Esophagus muscularis mucosa (tissue), 4 donors: ENCODE measurements around the gene CSK. TPM values are rescaled to one million over a fixed set of nuclear protein-coding genes. Genes with fewer than 3 reads are reported as not detected.

Experiments used
- DNase-seq: peaks from one replicate; pipeline ENCODE4 v3.0.0-alpha.2; 2017; ENCODE audit errors: extremely low spot score
- H3K27ac ChIP-seq, 4 donors: fragments of 200-600 bp; sonication (generic); replicated peaks in 1 of 4; 1 replicate in 3 of 4; 2 replicates in 1 of 4; pipeline ENCODE4 v1.5.1; 2016 to 2019; ENCODE audit warnings: mild to moderate bottlenecking in 1 of 4
- H3K27me3 ChIP-seq, 4 donors: fragments of 200-600 bp; sonication (generic); one replicate each; pipeline versions ENCODE4 v1.5.1 to v1.6.0; 2016 to 2019
- H3K36me3 ChIP-seq, 4 donors: fragments of 200-600 bp; sonication (generic); one replicate each; pipeline ENCODE4 v1.5.1; 2016 to 2019
- H3K4me1 ChIP-seq, 4 donors: fragments of 200-600 bp; sonication (generic); one replicate each; pipeline ENCODE4 v1.5.1; 2016 to 2019
- H3K4me3 ChIP-seq, 4 donors: fragments of 200-600 bp; sonication (generic); 1 replicate in 2 of 4; 2 replicates in 2 of 4; pipeline ENCODE4 v1.5.1; 2016 to 2019; ENCODE audit warnings: mild to moderate bottlenecking in 4 of 4, moderate library complexity in 1 of 4
- H3K9me3 ChIP-seq, 4 donors: fragments of 200-600 bp; sonication (generic); 1 replicate in 3 of 4; 2 replicates in 1 of 4; pipeline ENCODE4 v1.5.1; 2016 to 2019
- CTCF ChIP-seq, 3 experiments: fragments of 200-600 bp in 2 of 3; fragments of 450-650 bp in 1 of 3; sonication (generic) in 2 of 3; IDR thresholded peaks; one replicate each; pipeline ENCODE4 v1.5.1; 2017 to 2019; ENCODE audit warnings: antibody characterized with exemption in 3 of 3, mild to moderate bottlenecking in 2 of 3, moderate library complexity in 1 of 3
- EP300 ChIP-seq: sonication (generic); formaldehyde crosslinking; IDR thresholded peaks from one replicate; pipeline ENCODE4 v1.6.1; 2017; ENCODE audit warnings: antibody characterized with exemption
- POLR2A ChIP-seq: fragments of 450-650 bp; IDR thresholded peaks from one replicate; pipeline ENCODE4 v1.6.1; 2017; ENCODE audit warnings: antibody characterized with exemption, moderate library complexity, mild to moderate bottlenecking, low read depth
- POLR2AphosphoS5 ChIP-seq, 2 donors: sonication (generic); formaldehyde crosslinking; IDR thresholded peaks; one replicate each; pipeline ENCODE4 v1.6.1; 2017; ENCODE audit warnings: antibody characterized with exemption in 2 of 2
- WGBS: methylation state at CpG from one replicate; pipeline ENCODE4 v1.1.5; 2018; 5-methylcytosine and 5-hydroxymethylcytosine counted together
- intact Hi-C: fragments of 100-400 bp; cut with DNase I; formaldehyde crosslinking; loops from one replicate; pipeline ENCODE4 v1.15.1; 2023
- total RNA-seq, 4 donors: library from RNA; depleted of rRNA; stranded (reverse); fragments of >200 nt; gene quantifications; one replicate each; pipeline versions ENCODE4 v1.1.0 to v1.2.1, GENCODE V29; 2016

CSK gene
- total RNA-seq, 4 donors from 2014 or later: 14.0 to 28.7 (median 21.9) TPM

- WGBS: 96% methylated on average over 5 of the region's 5 CpGs
- no peak for TF ChIP-seq POLR2AphosphoS5 (IDR thresholded peaks at IDR 0.05)
- no peak for TF ChIP-seq POLR2A
- no peak for TF ChIP-seq EP300
- no peak for TF ChIP-seq CTCF (IDR thresholded peaks at IDR 0.05)
- Histone ChIP-seq H3K36me3 (no peaks in the 10 kb centered on the region), H3K4me3 (no peak overlapping the region), H3K4me1 (peaks cover 25 to 46% (median 45%) of the 10 kb centered on the region in 4 donors), H3K27ac (no peak overlapping the region), H3K9me3 (no peaks in the 10 kb centered on the region), H3K27me3 (no peaks in the 10 kb centered on the region)
- DNase-seq: no peak
- intact Hi-C loops: no loop called here
Measured at GRCh38 chr15:74778599-74778970, 3.3 kb upstream of the CSK start.

DNA sequence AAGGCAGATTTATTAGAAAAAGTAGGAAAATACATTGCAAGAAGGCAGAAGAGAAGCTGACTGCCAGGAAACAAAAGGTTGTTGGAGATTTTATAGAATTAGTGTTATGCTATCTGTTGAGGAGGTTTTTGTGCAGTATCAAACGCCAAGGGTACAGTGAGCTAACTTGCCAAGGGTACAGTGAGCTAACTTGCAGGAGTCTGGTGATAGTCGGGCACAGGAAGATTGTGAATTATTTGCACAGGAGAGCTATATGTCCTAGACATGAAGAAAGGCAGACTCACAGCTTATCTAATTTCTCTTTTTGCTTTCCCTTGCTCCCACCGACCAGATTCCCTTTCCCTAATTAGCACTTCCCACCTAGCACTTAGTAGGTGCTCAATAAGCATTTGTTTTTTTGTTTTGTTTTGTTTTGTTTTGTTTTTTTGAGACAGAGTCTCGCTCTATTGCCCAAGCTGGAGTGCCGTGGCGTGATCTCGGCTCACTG, 2.7 kb upstream of the CSK start:
- no peaks in the 10 kb centered on the region for H3K27me3 ChIP-seq
- intact Hi-C loops: no loop called here
- H3K4me1 ChIP-seq: peaks cover 31 to 52% (median 51%) of the 10 kb centered on the region in 4 donors
- no peaks in the 10 kb centered on the region for H3K9me3 ChIP-seq
- no peak overlapping the region for H3K27ac ChIP-seq
- H3K36me3 ChIP-seq: no peaks in the 10 kb centered on the region
- DNase-seq: no peak
- H3K4me3 ChIP-seq: no peak overlapping the region
- WGBS: 77% methylated on average over 7 of the region's 7 CpGs
- TF ChIP-seq POLR2AphosphoS5 (IDR thresholded peaks at IDR 0.05) (no peak), EP300 (no peak), POLR2A (no peak), CTCF (IDR thresholded peaks at IDR 0.05) (no peak)

DNA sequence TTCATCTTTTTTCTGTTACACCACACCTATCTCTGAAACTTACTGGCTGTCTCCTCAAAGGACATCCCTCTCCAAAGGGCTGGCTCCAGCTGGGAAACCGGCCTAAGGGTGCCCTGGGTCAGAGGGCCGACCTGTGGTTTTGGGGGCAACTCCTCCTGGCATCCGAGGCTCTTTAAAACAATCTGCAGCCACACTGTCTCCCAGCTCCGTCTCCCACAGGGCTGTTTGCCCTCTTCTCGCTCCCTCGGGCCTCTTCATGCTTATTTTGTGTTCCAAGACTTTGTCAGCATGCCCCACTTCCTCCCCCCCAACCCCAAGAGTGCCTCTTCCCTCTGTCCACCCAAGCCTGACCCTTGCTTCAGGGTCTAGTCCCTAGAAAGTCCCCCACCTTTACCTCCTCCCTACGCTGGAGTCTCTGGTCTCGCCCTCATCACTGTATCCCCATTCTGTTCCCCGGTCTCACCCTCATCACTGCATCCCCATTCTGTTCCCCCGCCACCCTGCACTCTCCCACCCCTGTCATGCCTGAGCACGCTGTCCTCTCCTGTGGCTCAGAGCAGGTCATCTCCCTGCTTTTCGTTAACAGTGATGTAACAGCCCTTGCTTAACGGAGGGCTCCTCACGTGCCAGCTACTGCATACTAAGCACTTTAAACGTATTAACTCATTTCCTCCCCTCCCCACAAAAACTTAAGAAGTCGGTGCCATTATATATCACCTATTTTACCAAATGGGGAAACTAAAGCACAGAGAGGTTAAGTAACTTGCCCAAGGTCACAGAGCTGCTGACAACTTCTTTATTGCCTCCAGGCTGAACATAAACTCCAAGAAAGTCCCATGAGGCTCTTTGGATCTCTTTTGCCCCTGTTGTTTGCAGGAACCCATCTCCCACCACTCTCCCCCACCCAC, 1.1 kb upstream of the CSK start:
- Histone ChIP-seq H3K9me3 (no peaks in the 10 kb centered on the region), H3K36me3 (no peaks in the 10 kb centered on the region), H3K4me3 (peak overlapping the region; percentile 73 to 95 (median 86)), H3K4me1 (peaks cover 47 to 67% (median 66%) of the 10 kb centered on the region in 4 donors), H3K27ac (no peak overlapping the region), H3K27me3 (no peaks in the 10 kb centered on the region)
- WGBS: 56% methylated on average over 16 of the region's 16 CpGs
- TF ChIP-seq EP300 (no peak), POLR2A (no peak), POLR2AphosphoS5 (IDR thresholded peaks at IDR 0.05) (no peak), CTCF (IDR thresholded peaks at IDR 0.05) (no peak)
- intact Hi-C loops: loop anchor here (5.0 kb wide), 1 partner anchor 157 kb away; the partner anchor contains the start of gene COX5A
- DNase-seq: no peak

- Histone ChIP-seq H3K4me3 (peak overlapping the region; percentile 73 to 95 (median 86)), H3K36me3 (no peaks in the 10 kb centered on the region)
Measured at GRCh38 chr15:74782259-74783071, 585 bp downstream of the CSK start.

More at GRCh38 chr15:74782259-74783071, 585 bp downstream of the CSK start:
- Histone ChIP-seq H3K27me3 (no peaks in the 10 kb centered on the region), H3K9me3 (no peaks in the 10 kb centered on the region), H3K4me1 (peaks cover 56 to 74% (median 72%) of the 10 kb centered on the region in 4 donors), H3K27ac (peak overlapping the region; percentile 80 to 94 (median 84))
- WGBS: 0% methylated on average over 38 of the region's 72 CpGs
- intact Hi-C loops: loop anchor here (5.0 kb wide), 1 partner anchor 155 kb away; the partner anchor contains the start of gene COX5A
- TF ChIP-seq CTCF (IDR thresholded peaks at IDR 0.05) (no peak), POLR2A (no peak), EP300 (no peak), POLR2AphosphoS5 (IDR thresholded peaks at IDR 0.05) (no peak)
- DNase-seq: no peak
